Measurements from ENCODE around the gene ADGRG7.
"Not testable (repeated sequence)": the region's sequence is repeated elsewhere in the genome, so short reads cannot be mapped to it uniquely, and the experiment has no call there.

Gene ADGRG7, protein sequence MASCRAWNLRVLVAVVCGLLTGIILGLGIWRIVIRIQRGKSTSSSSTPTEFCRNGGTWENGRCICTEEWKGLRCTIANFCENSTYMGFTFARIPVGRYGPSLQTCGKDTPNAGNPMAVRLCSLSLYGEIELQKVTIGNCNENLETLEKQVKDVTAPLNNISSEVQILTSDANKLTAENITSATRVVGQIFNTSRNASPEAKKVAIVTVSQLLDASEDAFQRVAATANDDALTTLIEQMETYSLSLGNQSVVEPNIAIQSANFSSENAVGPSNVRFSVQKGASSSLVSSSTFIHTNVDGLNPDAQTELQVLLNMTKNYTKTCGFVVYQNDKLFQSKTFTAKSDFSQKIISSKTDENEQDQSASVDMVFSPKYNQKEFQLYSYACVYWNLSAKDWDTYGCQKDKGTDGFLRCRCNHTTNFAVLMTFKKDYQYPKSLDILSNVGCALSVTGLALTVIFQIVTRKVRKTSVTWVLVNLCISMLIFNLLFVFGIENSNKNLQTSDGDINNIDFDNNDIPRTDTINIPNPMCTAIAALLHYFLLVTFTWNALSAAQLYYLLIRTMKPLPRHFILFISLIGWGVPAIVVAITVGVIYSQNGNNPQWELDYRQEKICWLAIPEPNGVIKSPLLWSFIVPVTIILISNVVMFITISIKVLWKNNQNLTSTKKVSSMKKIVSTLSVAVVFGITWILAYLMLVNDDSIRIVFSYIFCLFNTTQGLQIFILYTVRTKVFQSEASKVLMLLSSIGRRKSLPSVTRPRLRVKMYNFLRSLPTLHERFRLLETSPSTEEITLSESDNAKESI

DNA sequence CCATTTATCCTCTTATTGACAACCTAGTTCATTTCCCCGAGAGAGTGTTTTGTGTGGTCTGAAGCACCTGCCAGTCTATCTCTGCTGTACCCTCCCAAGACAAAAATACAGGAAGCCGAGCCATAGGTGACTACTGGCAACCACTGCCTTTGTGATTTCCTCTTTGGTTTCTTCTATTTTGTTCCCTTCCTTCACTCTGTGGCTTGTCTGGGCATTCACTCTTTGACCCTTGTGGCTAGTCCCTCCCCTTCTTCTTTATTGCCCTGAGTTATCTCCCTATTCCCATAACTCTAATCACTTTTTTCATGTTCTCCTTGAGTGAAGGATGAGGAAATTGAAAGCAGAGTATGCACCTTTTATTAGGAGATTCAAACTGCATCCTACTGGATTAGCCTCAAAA is at the start of gene ADGRG7:
Gene ADGRG7, plus strand, starts transcription at position 297 of the 400 bp plus-strand sequence. CDS start 256 bp downstream, outside the sequence.
- no peak for DNase-seq (ENCODE audit: low read depth)

DNA sequence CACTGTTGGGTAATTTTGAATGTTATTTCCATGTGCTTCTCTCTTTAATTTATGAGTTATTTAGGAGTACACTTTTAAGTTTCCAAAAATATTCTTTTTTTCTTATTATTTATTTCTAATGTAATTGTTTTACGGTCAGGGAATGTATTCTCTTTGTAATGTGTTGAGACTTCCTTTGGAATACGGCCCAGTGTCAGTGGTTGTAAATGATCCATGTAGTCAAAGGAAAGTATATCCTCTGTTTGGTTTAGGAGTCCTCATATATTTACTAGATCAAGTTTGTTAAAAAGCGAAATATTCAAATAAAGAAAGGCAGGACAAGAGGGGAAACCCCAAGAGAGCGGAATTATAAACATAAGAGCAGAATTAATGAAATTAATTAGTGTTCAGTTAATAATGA is 49.0 kb upstream of the ADGRG7 start:
- DNase-seq (ENCODE audit: low read depth): no peak

DNA sequence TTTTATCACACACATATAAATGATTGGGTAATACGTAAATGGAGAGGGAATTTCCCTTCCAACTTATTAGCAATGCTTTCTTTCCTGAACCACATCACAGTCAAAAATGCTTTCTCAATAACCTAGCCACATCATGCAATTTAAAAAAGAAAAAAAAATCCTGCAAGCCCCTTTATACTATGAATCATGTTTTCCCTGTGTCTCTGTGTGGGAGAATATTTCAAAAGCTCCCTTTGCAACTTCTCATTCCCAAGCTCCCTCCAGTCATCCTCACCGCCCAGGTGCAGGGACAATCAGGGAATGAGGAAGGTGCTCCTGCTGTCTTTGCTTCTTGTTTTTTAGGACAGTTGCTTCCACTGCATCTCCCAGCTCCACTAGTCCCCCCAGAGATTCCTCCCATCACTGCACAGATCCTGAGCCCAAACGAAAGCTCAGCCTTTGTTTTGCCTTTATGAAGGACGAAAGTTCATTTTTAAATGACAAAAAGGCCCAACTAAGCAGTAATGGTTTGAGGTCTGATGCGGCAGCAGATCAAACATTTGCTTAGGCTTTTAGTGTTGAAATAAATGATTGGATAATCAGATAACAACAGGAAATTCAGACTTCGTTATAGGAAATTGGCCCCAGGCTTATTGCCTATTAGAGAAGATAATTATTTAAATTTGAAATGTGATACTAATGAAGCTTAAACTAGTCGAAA is 47.8 kb upstream of the ADGRG7 start:
- peak; percentile 14 for DNase-seq (ENCODE audit: low read depth)

DNA sequence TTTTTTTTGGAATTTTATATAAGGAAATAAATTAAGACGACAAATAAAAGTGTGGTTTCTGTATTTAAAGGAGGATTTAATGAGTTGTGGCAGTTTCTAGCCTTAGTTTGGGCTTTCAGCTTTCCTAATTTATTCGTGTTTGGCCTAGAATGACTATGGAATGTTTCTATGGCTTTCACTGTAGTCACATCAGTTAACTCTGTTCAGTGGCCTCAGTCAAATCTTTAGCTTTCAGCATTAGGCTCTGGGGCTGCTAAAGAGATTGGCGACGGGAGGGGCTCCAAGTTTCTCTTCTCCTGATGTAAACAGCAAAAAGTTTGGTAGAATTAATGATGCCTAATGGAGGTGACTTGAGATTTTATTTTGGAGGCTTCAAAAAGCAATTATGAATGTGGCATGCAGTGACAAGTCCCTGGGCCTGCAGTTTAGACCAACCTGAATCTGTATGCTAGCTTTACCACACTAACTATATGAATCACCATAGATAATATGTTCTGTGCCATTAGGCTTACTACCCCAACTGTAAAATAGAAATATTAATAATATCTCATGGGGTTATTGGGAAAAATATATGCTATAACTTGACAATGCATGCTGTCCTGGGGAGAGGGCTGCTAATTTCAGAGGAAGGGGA is 47.1 kb upstream of the ADGRG7 start:
- no peak for DNase-seq (ENCODE audit: low read depth)

DNA sequence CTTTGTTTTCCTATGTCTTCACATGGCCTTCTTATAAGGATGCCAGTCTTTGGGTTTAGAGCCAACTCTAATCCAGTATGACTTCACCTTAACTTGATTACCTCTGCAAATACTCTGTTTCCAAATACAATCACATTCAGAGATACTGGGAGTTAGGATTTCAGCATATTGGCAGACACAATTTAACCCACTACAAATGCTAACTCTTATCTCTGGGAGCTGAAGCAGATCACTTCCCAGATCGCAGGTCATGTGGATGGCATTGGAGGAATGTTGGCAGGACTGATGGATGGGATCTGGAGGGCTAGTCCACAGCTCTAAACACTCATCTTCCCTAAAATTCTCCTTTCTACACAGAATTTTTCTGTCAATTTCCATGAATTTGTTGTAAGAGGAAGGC is 46.2 kb upstream of the ADGRG7 start:
- no peak for DNase-seq (ENCODE audit: low read depth)

DNA sequence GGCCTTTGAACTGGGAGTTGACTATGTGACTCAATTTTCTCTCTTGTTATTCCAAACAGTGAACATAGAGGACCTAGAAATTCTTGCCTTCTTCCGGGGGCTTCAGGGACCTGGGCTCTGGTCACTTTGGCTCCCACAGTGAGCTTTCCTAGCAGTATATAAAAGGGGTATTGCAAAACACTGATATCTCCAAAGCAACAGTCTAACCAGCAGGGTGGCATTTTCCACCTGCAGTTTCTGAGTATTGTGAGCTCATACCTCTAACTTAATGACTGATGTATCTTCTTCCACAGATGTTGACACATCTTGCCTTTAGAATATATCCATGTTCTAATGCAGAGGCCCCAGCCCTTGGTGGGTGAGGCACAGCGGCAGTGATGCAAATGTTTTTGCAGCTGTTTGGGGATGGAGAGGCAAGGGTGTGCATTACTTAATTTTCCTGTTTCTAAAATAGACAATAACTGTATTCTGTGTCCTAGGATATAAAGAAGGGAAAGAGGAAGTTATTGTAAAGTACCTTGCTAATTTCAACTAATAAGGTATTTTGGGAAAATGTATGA is 45.7 kb upstream of the ADGRG7 start:
- DNase-seq (ENCODE audit: low read depth): no peak

DNA sequence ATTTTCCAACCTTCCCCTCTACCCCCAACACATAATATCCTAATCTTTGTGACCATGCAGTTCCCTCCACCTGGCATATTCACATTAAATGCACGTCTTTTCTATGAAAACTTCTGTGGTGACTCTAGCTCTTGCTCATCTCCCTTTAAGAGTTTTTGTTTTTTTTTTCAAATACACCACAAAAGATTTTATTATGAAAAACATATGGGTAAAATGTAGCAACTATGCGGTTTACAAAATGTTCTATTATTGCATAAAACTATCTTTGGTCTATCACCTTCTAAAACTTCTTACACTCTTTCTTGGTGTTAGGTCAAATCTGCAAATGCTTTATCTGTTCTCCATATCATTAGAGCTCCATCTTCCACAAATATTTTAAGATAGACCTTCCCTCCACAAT is 38.6 kb upstream of the ADGRG7 start:
- DNase-seq (ENCODE audit: low read depth): no peak

DNA sequence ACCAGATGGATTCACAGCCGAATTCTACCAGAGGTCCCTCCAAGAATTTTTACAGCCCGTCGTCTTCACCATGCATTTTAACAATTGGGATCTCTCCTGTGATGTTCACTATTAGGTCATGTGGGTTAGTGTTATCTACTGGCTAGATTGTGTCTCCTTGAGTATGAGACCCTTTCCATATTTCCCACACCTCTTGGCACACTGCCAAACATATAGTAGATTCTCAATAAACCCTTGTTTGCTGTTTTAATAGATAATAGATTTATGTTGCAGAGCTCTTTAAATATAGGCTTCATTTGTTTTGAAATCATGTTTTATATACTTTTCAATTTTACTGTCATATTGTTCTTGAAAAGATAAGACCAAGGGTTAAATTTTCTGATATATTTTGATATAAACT is 34.9 kb upstream of the ADGRG7 start:
- no peak for DNase-seq (ENCODE audit: low read depth)

DNA sequence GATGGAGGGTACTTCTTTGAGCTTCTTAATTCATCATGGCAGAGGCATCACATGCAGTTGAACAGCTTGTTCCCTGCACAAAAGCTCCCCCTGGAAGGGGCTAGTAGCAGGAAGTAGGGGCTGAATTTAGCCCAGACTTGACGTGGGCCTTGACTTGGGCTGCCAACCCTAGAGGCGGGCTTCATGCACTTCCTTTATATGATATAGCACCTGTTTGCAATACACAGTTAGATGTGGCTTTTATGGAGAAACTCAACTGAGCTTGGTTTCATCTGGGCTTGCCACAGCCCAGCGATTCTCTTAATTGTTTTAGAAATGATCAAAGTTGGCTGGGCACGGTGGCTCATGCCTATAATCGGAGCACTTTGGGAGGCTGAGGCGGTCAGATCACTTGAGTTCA is 33.7 kb upstream of the ADGRG7 start:
- no peak for DNase-seq (ENCODE audit: low read depth)

DNA sequence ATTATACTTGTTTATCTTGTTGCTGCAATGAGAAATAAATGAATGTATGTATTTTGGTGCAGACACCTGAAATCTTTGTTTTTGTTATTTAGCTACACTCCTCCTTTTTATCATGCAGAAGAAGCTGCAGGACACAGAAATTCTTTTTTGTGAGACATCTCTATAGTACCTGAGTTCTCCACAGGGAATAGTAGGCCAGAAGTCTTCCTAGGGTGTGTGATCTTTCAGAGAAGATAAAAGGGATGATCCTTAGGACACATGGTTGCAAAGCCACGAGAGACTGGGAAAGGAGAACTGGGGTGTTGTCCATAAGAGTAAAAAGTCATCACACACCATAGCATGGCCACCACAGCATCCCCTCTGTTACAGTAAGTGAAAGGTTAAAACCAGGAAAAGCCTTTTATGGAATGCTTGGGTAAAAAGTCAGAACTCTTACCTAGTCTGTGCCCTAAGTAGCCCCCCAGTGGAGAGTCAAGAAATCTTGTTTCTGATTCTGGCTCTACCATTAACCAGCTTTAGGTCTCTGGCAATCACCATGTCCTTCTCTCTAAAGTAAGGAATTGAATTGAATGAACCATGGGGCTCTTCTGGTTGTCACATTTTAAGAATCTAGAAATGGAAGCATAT is 31.9 kb upstream of the ADGRG7 start:
- no peak for DNase-seq (ENCODE audit: low read depth)

DNA sequence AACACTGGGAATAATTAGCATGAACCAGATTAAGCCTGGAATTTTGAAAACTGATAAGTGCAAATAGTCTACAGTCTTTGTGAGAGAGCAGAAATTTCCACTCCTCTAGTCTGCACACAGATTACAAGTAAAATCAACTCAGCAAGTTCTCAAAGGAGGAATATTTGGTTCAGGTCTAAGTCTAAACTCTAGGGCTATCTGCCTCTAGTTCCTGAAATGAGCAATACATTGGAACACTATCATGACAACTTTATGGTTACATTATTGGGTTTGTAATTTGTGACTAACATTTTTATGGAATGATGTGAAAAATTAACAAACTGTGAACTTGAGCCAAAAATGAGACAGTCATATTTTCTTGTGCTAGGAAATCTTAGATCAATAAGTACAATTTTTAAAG is 30.8 kb upstream of the ADGRG7 start:
- DNase-seq (ENCODE audit: low read depth): no peak

DNA sequence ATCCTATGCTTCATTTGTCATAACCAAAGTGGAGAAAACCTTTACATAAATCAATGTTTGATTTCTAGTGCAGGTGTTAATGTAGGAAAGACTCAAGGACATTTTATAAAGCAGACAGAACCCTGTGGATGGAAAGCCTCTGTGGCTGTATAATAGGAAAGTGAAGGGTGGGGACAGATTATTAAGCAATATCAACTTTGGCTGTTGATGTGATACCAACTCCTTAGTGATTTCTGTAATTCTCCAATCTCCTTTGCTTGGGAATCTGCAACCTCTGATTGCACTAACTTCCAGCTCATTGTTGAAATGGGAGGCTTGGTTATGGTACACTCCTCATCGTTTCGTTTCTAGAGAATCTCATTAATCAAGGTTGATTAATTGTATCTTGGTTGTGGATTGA is 29.3 kb upstream of the ADGRG7 start:
- no peak for DNase-seq (ENCODE audit: low read depth)

DNA sequence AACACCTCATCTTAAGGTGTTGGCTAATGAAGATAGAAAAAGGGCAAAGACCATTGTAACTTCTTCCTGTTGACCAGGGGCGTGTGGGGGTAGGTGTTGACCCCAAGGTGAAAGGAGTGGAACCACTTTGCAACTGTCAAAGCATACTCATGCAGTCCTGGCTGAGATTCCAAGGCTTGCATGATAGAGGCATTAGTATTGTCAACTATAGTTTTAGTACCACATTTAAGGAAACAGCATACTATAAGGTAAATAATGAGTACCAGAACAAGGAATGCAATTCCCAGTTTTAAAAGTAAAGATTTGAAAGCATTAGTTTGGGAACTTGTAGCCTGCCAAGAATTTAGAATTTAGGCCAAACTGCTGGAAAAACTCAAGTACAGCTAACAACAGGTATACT is 27.8 kb upstream of the ADGRG7 start:
- no peak for DNase-seq (ENCODE audit: low read depth)

DNA sequence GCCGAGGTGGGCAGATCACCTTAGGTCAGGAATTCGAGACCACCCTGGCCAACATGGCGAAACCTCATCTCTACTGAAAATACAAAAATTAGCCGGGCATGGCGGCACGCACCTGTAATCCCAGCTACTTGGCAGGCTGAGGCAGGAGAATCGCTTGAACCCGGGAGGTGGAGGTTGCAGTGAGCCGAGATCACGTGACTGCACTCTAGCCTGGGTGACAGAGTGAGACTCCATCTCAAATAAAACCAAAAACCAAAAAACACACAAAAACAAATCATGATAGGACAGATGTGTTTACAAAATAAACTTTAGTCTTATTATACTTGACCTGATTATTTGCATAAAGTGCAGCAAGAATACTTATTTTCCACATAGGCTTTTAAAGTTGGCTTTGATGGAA is 27.2 kb upstream of the ADGRG7 start:
- DNase-seq (ENCODE audit: low read depth): not testable (repeated sequence)

DNA sequence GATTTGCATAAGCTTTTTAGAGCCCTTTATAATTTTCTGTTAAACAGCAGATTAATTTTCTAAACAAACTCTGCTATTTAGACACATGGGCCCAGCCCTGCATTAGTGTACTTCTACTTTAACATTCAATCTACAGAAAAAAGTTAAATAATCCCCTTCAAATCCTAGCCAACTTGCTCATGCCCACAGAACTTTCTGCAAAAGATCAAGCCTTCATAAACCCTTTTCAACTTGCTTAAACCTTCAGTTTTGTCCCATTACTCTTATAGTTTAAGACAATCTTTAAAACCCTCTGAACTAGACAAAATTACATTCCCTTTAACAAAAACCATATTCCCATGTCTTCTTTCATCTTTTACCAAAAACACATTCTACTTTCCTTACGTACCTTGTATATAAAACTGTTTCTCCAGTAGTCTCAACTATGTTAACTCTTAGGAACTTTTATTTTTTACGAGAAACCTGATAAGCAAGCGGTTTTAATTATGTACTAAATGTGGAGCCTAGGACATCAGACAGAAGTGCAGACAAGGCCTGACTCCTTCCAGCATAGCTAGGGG is 25.2 kb upstream of the ADGRG7 start:
- DNase-seq (ENCODE audit: low read depth): no peak

DNA sequence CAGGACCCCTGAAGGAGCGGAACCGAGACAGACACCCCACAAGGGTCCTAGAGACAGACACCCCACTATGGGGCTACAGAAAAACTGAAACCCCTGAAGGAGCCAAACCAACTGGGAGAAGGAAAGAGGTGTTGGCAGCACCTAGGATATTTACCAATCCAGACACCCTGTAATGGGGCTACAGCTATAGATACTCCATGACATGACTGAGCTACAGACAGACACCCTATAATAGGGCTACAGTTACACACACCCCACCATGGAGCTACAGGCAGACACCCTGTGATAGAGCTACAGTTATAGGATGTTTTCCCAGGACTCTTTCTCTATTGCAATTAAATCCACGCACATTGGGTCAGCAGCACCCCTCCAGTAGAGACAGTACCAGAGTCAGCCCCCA is 22.6 kb upstream of the ADGRG7 start:
- DNase-seq (ENCODE audit: low read depth): no peak

DNA sequence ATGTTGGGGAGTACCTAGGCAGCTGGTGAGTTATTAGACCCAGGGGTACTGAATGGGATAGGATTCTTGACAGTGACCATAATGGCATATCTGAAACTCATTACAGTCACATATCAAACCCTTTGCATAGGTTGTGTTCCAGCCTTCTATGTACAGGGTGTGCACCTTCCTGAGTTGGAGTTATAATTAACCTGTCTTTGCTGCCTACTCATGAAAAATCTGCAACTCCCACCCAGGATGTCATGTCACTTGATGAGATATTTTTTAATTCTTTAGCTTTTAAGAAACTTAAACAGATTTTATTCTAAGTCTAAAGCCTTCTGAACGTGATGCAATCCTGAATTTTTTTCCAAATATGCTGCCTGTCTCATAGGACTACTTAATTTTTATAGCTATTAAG is 21.1 kb upstream of the ADGRG7 start:
- no peak for DNase-seq (ENCODE audit: low read depth)

DNA sequence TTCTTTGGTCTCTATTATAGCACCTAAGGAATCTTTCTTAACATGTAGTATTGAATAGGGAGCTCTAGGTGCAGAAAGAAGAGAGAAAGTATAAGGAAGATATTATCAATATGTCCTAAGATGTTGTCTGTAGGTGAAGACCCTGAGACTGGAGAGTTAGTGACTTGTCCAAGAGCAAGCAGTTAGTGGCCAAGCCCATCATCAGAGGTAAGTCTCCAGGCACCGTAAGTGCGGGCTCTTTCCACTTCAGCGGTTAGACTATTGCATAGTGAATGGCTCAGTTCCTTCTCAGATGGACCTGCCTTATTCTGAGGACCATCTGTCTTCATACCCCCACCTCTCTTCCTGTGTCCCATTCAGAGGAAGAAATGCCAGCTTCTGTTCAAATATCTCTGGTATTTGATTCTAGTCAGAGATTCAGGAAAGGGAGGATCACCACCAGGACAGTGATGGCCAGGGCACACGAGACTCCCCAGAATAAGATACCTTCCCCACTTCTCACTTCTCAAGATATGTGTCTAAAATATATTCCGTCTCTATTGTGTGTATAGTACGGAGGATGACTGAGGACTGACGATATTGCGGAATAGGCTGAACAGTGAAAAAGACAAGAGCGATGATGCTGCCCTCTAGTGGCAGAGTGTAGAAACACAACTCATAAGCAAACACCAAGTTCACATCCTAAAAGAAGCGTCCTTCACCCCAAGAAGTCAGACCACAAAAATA is 19.1 kb upstream of the ADGRG7 start:
- peak; percentile 70 for DNase-seq (ENCODE audit: low read depth)

DNA sequence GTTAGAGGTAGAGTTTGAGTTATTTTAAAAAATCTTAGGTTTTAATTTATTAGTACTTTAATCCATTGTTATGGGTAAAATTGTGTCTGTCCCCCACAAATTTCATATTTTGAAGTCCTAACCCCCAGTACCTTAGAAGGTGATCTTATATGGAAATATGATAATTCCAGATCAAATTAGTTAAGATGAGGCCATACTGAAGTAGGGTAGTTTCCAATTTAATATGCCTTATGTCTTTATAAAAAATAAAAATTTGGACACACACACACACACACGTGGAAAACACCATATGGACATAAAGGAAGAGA is 18.6 kb upstream of the ADGRG7 start:
- no peak for DNase-seq (ENCODE audit: low read depth)

DNA sequence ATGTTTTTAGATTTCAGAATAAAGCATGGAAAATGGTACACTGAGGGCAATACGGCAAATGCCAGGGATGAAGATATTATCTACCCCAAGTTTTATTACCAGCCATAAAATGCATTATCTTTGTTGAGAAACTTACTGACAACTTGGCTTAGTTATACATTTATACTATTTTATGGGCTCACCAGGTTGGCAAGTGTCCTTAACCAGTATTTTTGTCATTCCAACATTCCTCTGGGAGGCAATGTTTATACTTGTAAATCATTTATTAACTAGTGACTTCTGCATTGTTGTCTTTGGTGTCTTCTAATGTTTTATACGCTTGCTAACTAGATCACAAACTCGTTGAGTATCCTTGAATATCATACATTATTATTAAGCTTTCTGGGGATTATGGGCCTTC is 18.0 kb upstream of the ADGRG7 start:
- no peak for DNase-seq (ENCODE audit: low read depth)

Measured in fibroblast of the conjunctiva (primary cell).